Subcutaneous abdominal adipose tissue (tissue), 5 donors: ENCODE data around the gene STIP1.
A peak's percentile ranks its signal among the peaks of the same experiment; 100 is the strongest.
"Not testable (repeated sequence)": the region's sequence is repeated elsewhere in the genome, so short reads cannot be mapped to it uniquely, and the experiment has no call there.

ENCODE experiments used
- H3K27ac ChIP-seq: one replicate; pipeline ENCODE4 v1.7.0; 2013; ENCODE audit warnings: low read depth, mild to moderate bottlenecking, inconsistent platforms, low read length, moderate library complexity
- H3K27me3 ChIP-seq, 5 donors: one replicate each; pipeline ENCODE4 v1.7.0; 2013; ENCODE audit warnings: low read length in 5 of 5, inconsistent platforms in 1 of 5; ENCODE audit not compliant: control insufficient read depth in 5 of 5, insufficient read depth in 4 of 5
- H3K36me3 ChIP-seq, 5 donors: one replicate each; pipeline ENCODE4 v1.7.0; 2013; ENCODE audit warnings: low read length in 5 of 5; ENCODE audit not compliant: control insufficient read depth in 5 of 5, insufficient read depth in 5 of 5
- H3K4me1 ChIP-seq, 5 donors: one replicate each; pipeline ENCODE4 v1.7.0; 2013; ENCODE audit warnings: low read length in 5 of 5, mild to moderate bottlenecking in 3 of 5, moderate library complexity in 1 of 5; ENCODE audit not compliant: control insufficient read depth in 5 of 5, insufficient read depth in 5 of 5
- H3K4me3 ChIP-seq, 5 donors: one replicate each; pipeline ENCODE4 v1.7.0; 2013; ENCODE audit warnings: low read length in 5 of 5, low read depth in 1 of 5
- H3K9ac ChIP-seq, 5 donors: one replicate each; pipeline ENCODE4 v1.7.0; 2013; ENCODE audit warnings: low read length in 5 of 5, mild to moderate bottlenecking in 4 of 5, moderate library complexity in 3 of 5
- H3K9me3 ChIP-seq, 5 donors: one replicate each; pipeline ENCODE4 v1.7.0; 2013; ENCODE audit warnings: low read length in 5 of 5; ENCODE audit not compliant: control insufficient read depth in 5 of 5
- donor health status: healthy.
- donor health status: healthy.
- donor health status: healthy.
- donor health status: healthy.
- donor health status: healthy.

Gene STIP1

GRCh38 chr11:64157631-64158394, 28.2 kb upstream of the STIP1 start:
- H3K9ac ChIP-seq = no peak overlapping the region
- H3K36me3 ChIP-seq = peaks cover 0 to 7% (median 0%) of the 10 kb centered on the region in 5 donors
- H3K27ac ChIP-seq = no peak overlapping the region

GRCh38 chr11:64161037-64161436, 24.9 kb upstream of the STIP1 start:
- H3K9me3 ChIP-seq = no peaks in the 10 kb centered on the region
- no peak overlapping the region for H3K9ac ChIP-seq
- no peak overlapping the region for H3K27ac ChIP-seq
- H3K36me3 ChIP-seq = peaks cover 0 to 7% (median 0%) of the 10 kb centered on the region in 5 donors
- H3K4me1 ChIP-seq = peaks cover 3 to 18% (median 15%) of the 10 kb centered on the region in 5 donors
- no peaks in the 10 kb centered on the region for H3K27me3 ChIP-seq
- H3K4me3 ChIP-seq = no peak overlapping the region

More at GRCh38 chr11:64157631-64158394, 28.2 kb upstream of the STIP1 start:
- H3K4me1 ChIP-seq = peaks cover 0 to 3% (median 2%) of the 10 kb centered on the region in 5 donors
- H3K9me3 ChIP-seq = no peaks in the 10 kb centered on the region
- H3K4me3 ChIP-seq = no peak overlapping the region
- H3K27me3 ChIP-seq = no peaks in the 10 kb centered on the region

DNA sequence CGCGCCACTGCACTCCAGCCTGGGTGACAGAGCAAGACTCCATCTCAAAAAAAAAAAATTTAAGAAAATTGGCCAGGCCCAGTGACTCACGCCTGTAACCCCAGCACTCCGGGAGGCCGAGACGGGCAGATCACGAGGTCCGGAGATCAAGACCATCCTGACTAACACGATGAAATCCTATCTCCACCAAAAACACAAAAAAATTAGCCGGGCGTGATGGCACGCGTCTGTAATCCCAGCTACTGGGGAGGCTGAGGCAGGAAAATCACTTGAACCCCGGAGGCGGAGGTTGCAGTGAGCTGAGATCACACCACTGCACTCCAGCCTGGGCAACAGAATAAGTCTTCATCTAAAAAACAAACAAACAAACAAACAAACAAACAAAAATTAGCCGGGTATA, 23.2 kb upstream of the STIP1 start:
- not testable (repeated sequence) for H3K9ac ChIP-seq, H3K9me3 ChIP-seq, H3K36me3 ChIP-seq, H3K27me3 ChIP-seq, H3K4me3 ChIP-seq, H3K27ac ChIP-seq
- peaks cover 3 to 24% (median 20%) of the 10 kb centered on the region in 5 donors for H3K4me1 ChIP-seq

- Histone ChIP-seq H3K27me3 (no peaks in the 10 kb centered on the region), H3K4me3 (no peak overlapping the region), H3K27ac (no peak overlapping the region), H3K9ac (no peak overlapping the region), H3K9me3 (no peaks in the 10 kb centered on the region), H3K36me3 (peaks cover 0 to 4% (median 0%) of the 10 kb centered on the region in 5 donors), H3K4me1 (peaks cover 3 to 24% (median 20%) of the 10 kb centered on the region in 5 donors)
Observed at GRCh38 chr11:64163951-64164350, 22.0 kb upstream of the STIP1 start.

DNA sequence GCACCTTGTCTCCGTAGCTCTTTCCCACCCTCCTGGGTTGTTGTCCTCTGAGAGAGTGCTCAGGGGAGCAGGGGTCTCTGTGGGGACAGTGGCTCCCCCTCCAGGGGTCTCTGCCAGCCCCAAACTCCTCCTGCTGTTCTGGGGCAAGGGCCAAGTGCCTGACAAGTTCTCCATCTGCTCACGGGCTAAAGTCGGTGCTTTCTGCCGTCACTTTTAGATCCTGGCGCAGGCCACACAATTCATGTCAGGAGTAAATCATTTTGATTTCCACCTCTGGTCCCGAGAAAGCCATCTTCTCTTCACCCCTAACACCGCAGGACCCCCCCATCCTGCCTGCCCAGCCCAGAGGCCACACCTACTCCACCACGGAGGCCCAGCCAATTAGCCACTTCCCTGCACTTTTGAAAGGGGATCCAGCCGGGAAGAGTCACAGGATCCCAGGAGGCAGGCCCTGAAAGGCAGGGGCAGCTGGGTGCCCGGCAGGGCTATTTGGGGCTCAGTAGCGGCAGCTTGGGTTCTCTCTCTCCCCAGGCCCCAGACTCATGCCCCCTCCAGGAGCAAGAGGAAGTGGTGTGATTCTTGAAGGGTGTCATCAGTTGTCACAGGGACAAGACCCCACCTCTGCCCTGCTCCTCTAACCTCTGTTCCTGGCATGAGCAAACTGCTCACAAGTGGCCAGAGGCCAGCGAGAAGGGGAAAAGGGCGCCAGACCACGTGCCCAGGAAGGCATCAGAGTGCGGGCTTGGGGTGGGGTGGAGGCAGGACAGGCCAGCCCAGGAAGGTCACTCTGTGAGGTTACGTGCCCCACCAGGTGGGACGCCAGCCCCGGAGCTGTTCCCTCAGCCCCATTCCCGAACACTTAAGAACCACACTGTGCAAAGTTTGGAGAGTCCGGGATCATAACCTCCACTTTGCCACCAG, 21.3 kb upstream of the STIP1 start:
- no peaks in the 10 kb centered on the region for H3K9me3 ChIP-seq
- no peaks in the 10 kb centered on the region for H3K27me3 ChIP-seq
- peak overlapping the region in 4 of 5 donors; percentile 2 to 81 (median 56) for H3K9ac ChIP-seq
- H3K27ac ChIP-seq = no peak overlapping the region
- peak overlapping the region; percentile 65 to 80 (median 74) for H3K4me3 ChIP-seq
- H3K4me1 ChIP-seq = peaks cover 3 to 24% (median 20%) of the 10 kb centered on the region in 5 donors
- peaks cover 0 to 4% (median 0%) of the 10 kb centered on the region in 5 donors for H3K36me3 ChIP-seq

DNA sequence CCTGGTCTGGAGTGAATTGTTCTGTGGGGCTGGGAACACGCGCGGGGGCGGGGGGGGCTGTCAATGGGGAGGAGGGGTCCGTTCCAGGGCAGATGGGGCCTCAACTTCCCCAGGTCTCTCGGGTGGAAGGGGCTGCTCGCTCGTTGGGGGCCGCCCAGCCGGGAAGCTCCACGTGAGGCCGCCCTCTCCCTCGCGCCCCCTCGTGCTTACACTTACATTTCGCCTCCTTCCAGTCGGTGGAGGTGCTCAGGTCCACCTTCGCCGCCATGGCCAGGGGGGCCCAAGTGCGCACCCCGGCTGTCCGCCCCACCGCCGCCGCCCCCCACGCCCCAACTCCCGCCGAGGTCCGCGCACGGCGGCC, 20.5 kb upstream of the STIP1 start:
- peak overlapping the region; percentile 65 to 80 (median 74) for H3K4me3 ChIP-seq
- no peaks in the 10 kb centered on the region for H3K9me3 ChIP-seq
- no peak overlapping the region for H3K27ac ChIP-seq
- H3K27me3 ChIP-seq = no peaks in the 10 kb centered on the region
- H3K36me3 ChIP-seq = peaks cover 0 to 4% (median 0%) of the 10 kb centered on the region in 5 donors
- peaks cover 3 to 24% (median 20%) of the 10 kb centered on the region in 5 donors for H3K4me1 ChIP-seq
- H3K9ac ChIP-seq = peak overlapping the region in 4 of 5 donors; percentile 63 to 81 (median 78)

GRCh38 chr11:64165842-64166635, 19.9 kb upstream of the STIP1 start, which contains the start of gene MACROD1:
TSS of gene MACROD1 (minus strand) at chr11:64166113. CDS start at chr11:64165994, 119 bp downstream.
- Histone ChIP-seq H3K4me3 (peak within 1 kb of the TSS; percentile 65 to 80 (median 74)), H3K27ac (no peak within 1 kb of the TSS), H3K9ac (peak within 1 kb of the TSS in 4 of 5 donors; percentile 63 to 81 (median 78)), H3K4me1 (peaks cover 3 to 24% (median 20%) of the 10 kb centered on the region in 5 donors), H3K9me3 (no peaks in the 10 kb centered on the region), H3K36me3 (peaks cover 0 to 4% (median 0%) of the 10 kb centered on the region in 5 donors), H3K27me3 (no peaks in the 10 kb centered on the region)

DNA sequence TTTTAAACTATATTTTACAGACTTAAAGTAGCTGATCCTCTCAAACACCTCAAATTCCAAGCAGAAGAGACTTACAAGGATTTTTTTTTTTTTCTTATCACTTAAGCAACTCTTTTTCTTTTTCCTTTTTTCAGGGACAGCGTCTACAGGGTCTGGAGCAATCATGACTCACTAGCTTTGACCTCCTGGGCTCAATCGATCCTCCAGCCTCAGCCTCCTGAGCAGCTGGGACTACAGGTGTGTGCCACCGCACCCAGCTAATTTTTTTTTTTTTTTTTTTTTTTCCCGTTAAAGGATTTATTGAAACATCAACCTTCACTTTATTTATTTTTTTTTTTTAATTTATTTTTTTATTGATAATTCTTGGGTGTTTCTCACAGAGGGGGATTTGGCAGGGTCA, 15.6 kb upstream of the STIP1 start:
- H3K27ac ChIP-seq = no peak overlapping the region
- H3K9ac ChIP-seq = no peak overlapping the region
- H3K36me3 ChIP-seq = no peaks in the 10 kb centered on the region
- no peak overlapping the region for H3K4me3 ChIP-seq
- peaks cover 0 to 12% (median 8%) of the 10 kb centered on the region in 5 donors for H3K4me1 ChIP-seq
- H3K27me3 ChIP-seq = no peaks in the 10 kb centered on the region
- peaks cover 0 to 4% (median 0%) of the 10 kb centered on the region in 5 donors for H3K9me3 ChIP-seq

- Histone ChIP-seq H3K4me1 (no peaks in the 10 kb centered on the region), H3K27me3 (no peaks in the 10 kb centered on the region), H3K9ac (no peak overlapping the region), H3K36me3 (no peaks in the 10 kb centered on the region), H3K4me3 (no peak overlapping the region), H3K27ac (no peak overlapping the region), H3K9me3 (peaks cover 0 to 4% (median 0%) of the 10 kb centered on the region in 5 donors)
Observed at GRCh38 chr11:64173616-64174355, 12.2 kb upstream of the STIP1 start.
